DMS 273 (cell line): Measurements from ENCODE around the gene SPATS2L.
A peak's percentile ranks its signal among the peaks of the same experiment; 100 is the strongest.

Experiments
- DNase-seq: peaks from one replicate; lab custom pipeline; 2025; ENCODE audit not compliant: unreplicated experiment; lab: John Stamatoyannopoulos, UW

Gene SPATS2L

GRCh38 chr2:200492656-200493055 lies 186.2 kb downstream of the SPATS2L start:
- no peak for DNase-seq

GRCh38 chr2:200494048-200494447 lies 187.6 kb downstream of the SPATS2L start:
- no peak for DNase-seq

GRCh38 chr2:200496696-200497095 lies 190.2 kb downstream of the SPATS2L start:
- DNase-seq = no peak

GRCh38 chr2:200498402-200499162 lies 192.1 kb downstream of the SPATS2L start:
- DNase-seq = no peak

- DNase-seq = no peak
Measured at GRCh38 chr2:200502196-200502595, 195.7 kb downstream of the SPATS2L start.

GRCh38 chr2:200506679-200507078 lies 200.2 kb downstream of the SPATS2L start:
- DNase-seq = no peak

GRCh38 chr2:200507179-200507578 lies 200.7 kb downstream of the SPATS2L start:
- no peak for DNase-seq

GRCh38 chr2:200509235-200509611 lies 202.7 kb downstream of the SPATS2L start:
- DNase-seq = peak; percentile 21

- peak; percentile 91 for DNase-seq
Measured at GRCh38 chr2:200509612-200510433, 203.3 kb downstream of the SPATS2L start, which contains the start of gene KCTD18. Gene KCTD18 (minus strand): TSS chr2:200510068. CDS start chr2:200507016, 3,052 bp downstream.

- DNase-seq = no peak
Measured at GRCh38 chr2:200515155-200515554, 208.7 kb downstream of the SPATS2L start.

- no peak for DNase-seq
Measured at GRCh38 chr2:200523158-200523557, 216.7 kb downstream of the SPATS2L start.

GRCh38 chr2:200523604-200524003 lies 217.1 kb downstream of the SPATS2L start:
- no peak for DNase-seq

GRCh38 chr2:200525066-200525465 lies 218.6 kb downstream of the SPATS2L start:
- no peak for DNase-seq

GRCh38 chr2:200525551-200525881 lies 219.0 kb downstream of the SPATS2L start:
- DNase-seq = no peak

- DNase-seq = peak; percentile 98
Measured at GRCh38 chr2:200525882-200526651, 219.6 kb downstream of the SPATS2L start, which contains the start of gene SGO2. Gene SGO2 (plus strand): TSS chr2:200526207. CDS start chr2:200532976, 6,769 bp downstream.

- no peak for DNase-seq
Measured at GRCh38 chr2:200528228-200528627, 221.7 kb downstream of the SPATS2L start.
